RWPE2 (cell line): Measurements from ENCODE around the gene PAMR1.

Experiments
- ATAC-seq: fragments of 200-7000 bp; cut with Tn5 transposase; 3 replicates; pipeline ENCODE4 v1.9.1; 2021; ENCODE audit warnings: low read depth
- DNase-seq: peaks from one replicate; pipeline ENCODE4 v3.0.0-alpha.2; 2020; ENCODE audit warnings: low spot score
- H3K27ac ChIP-seq: fragments of 450-650 bp; 2 replicates; pipeline ENCODE4 v1.5.1; 2017; ENCODE audit warnings: mild to moderate bottlenecking; ENCODE audit not compliant: poor library complexity, severe bottlenecking
- H3K27me3 ChIP-seq: fragments of 250-450 bp; sonication (Bioruptor Pico); 2 replicates; pipeline ENCODE4 v1.5.1; 2021; ENCODE audit warnings: mild to moderate bottlenecking, moderate library complexity; ENCODE audit not compliant: insufficient read depth, poor library complexity, severe bottlenecking
- H3K36me3 ChIP-seq: fragments of 250-450 bp; sonication (Bioruptor Pico); 2 replicates; pipeline ENCODE4 v1.5.1; 2020; ENCODE audit warnings: low read depth, mild to moderate bottlenecking, moderate library complexity
- H3K4me1 ChIP-seq: fragments of 250-450 bp; sonication (Bioruptor Pico); 2 replicates; pipeline ENCODE4 v1.5.1; 2021; ENCODE audit warnings: mild to moderate bottlenecking, moderate library complexity; ENCODE audit not compliant: insufficient read depth, poor library complexity, severe bottlenecking
- H3K4me3 ChIP-seq: fragments of 250-450 bp; sonication (Bioruptor Pico); 2 replicates; pipeline ENCODE4 v1.5.1; 2021; ENCODE audit warnings: mild to moderate bottlenecking, moderate library complexity; ENCODE audit not compliant: severe bottlenecking
- H3K9me3 ChIP-seq: fragments of 250-450 bp; sonication (Bioruptor Pico); 2 replicates; pipeline ENCODE4 v1.5.1; 2021; ENCODE audit warnings: mild to moderate bottlenecking, moderate library complexity; ENCODE audit not compliant: severe bottlenecking
- TF ChIP-seq, protein P1 (sequence below): fragments of 450-650 bp; IDR thresholded peaks from one replicate; pipeline ENCODE4 v1.5.1; 2017; ENCODE audit warnings: mild to moderate bottlenecking, moderate library complexity; ENCODE audit not compliant: poor library complexity, severe bottlenecking

The PAMR1 gene, protein sequence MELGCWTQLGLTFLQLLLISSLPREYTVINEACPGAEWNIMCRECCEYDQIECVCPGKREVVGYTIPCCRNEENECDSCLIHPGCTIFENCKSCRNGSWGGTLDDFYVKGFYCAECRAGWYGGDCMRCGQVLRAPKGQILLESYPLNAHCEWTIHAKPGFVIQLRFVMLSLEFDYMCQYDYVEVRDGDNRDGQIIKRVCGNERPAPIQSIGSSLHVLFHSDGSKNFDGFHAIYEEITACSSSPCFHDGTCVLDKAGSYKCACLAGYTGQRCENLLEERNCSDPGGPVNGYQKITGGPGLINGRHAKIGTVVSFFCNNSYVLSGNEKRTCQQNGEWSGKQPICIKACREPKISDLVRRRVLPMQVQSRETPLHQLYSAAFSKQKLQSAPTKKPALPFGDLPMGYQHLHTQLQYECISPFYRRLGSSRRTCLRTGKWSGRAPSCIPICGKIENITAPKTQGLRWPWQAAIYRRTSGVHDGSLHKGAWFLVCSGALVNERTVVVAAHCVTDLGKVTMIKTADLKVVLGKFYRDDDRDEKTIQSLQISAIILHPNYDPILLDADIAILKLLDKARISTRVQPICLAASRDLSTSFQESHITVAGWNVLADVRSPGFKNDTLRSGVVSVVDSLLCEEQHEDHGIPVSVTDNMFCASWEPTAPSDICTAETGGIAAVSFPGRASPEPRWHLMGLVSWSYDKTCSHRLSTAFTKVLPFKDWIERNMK

GRCh38 chr11:35525501-35526175 is at the start of gene PAMR1:
Gene PAMR1, minus strand, starts transcription at chr11:35525616. Its CDS starts 31 bp downstream, at chr11:35525585.
- DNase-seq = peak; percentile 56
- H3K27ac ChIP-seq = no peak within 1 kb of the TSS
- H3K4me3 ChIP-seq = peak within 1 kb of the TSS; percentile 13

GRCh38 chr11:35571696-35572095 is 46.3 kb upstream of the PAMR1 start:
- Histone ChIP-seq H3K4me1 (peaks cover 13% of the 10 kb centered on the region), H3K27me3 (no peaks in the 10 kb centered on the region), H3K4me3 (no peak overlapping the region), H3K36me3 (no peaks in the 10 kb centered on the region), H3K9me3 (no peaks in the 10 kb centered on the region), H3K27ac (no peak overlapping the region)
- TF ChIP-seq, protein P1, sequence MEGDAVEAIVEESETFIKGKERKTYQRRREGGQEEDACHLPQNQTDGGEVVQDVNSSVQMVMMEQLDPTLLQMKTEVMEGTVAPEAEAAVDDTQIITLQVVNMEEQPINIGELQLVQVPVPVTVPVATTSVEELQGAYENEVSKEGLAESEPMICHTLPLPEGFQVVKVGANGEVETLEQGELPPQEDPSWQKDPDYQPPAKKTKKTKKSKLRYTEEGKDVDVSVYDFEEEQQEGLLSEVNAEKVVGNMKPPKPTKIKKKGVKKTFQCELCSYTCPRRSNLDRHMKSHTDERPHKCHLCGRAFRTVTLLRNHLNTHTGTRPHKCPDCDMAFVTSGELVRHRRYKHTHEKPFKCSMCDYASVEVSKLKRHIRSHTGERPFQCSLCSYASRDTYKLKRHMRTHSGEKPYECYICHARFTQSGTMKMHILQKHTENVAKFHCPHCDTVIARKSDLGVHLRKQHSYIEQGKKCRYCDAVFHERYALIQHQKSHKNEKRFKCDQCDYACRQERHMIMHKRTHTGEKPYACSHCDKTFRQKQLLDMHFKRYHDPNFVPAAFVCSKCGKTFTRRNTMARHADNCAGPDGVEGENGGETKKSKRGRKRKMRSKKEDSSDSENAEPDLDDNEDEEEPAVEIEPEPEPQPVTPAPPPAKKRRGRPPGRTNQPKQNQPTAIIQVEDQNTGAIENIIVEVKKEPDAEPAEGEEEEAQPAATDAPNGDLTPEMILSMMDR = no peak
- no peak for ATAC-seq
- DNase-seq = no peak

More at GRCh38 chr11:35525501-35526175, at the start of gene PAMR1:
- Histone ChIP-seq H3K27me3 (no peaks in the 10 kb centered on the region), H3K9me3 (no peaks in the 10 kb centered on the region), H3K4me1 (no peaks in the 10 kb centered on the region), H3K36me3 (no peaks in the 10 kb centered on the region)
- TF ChIP-seq, protein P1 = no peak
- ATAC-seq = peak; percentile 80

- ATAC-seq = peak; percentile 91
- H3K4me1 ChIP-seq = peaks cover 13% of the 10 kb centered on the region
- H3K27me3 ChIP-seq = no peaks in the 10 kb centered on the region
- peak; percentile 74 for DNase-seq
- H3K4me3 ChIP-seq = no peak overlapping the region
- TF ChIP-seq, protein P1 = no peak
- no peaks in the 10 kb centered on the region for H3K9me3 ChIP-seq
- peak overlapping the region; percentile 81 for H3K27ac ChIP-seq
- no peaks in the 10 kb centered on the region for H3K36me3 ChIP-seq
These were observed 42.5 kb upstream of the PAMR1 start for GRCh38 chr11:35567737-35568465.

GRCh38 chr11:35566885-35567284 is 41.5 kb upstream of the PAMR1 start:
- Histone ChIP-seq H3K36me3 (no peaks in the 10 kb centered on the region), H3K4me1 (peaks cover 13% of the 10 kb centered on the region), H3K9me3 (no peaks in the 10 kb centered on the region), H3K27ac (no peak overlapping the region), H3K4me3 (no peak overlapping the region), H3K27me3 (no peaks in the 10 kb centered on the region)
- ATAC-seq (no peak), DNase-seq (no peak)
- TF ChIP-seq, protein P1 = no peak
